Stimulated activated CD4-positive, alpha-beta T cell treated with anti-CD3 and anti-CD28 coated beads, Interleukin-15, amount 100 ng/mL, for 24 hours (primary cell): ENCODE data around the gene UTS2R.
"Not testable (repeated sequence)": the region's sequence is repeated elsewhere in the genome, so short reads cannot be mapped to it uniquely, and the experiment has no call there.

ENCODE experiments used
- DNase-seq: peaks from one replicate; pipeline ENCODE4 v3.0.0-alpha.2; 2020

Gene UTS2R

GRCh38 chr17:82376042-82376730 lies 4.6 kb downstream of the UTS2R start:
- DNase-seq = no peak

GRCh38 chr17:82377294-82377693 lies 5.7 kb downstream of the UTS2R start:
- DNase-seq = not testable (repeated sequence)

GRCh38 chr17:82377924-82378740 lies 6.6 kb downstream of the UTS2R start:
- DNase-seq = no peak

GRCh38 chr17:82378741-82379021 lies 7.1 kb downstream of the UTS2R start:
- no peak for DNase-seq

- no peak for DNase-seq
Measured at GRCh38 chr17:82380860-82381702, 9.5 kb downstream of the UTS2R start.

GRCh38 chr17:82381703-82382009 lies 10.1 kb downstream of the UTS2R start:
- not testable (repeated sequence) for DNase-seq

- not testable (repeated sequence) for DNase-seq
Measured at GRCh38 chr17:82382220-82382932, 10.8 kb downstream of the UTS2R start.

GRCh38 chr17:82382933-82383255 lies 11.3 kb downstream of the UTS2R start:
- no peak for DNase-seq

- DNase-seq = no peak
Measured at GRCh38 chr17:82383411-82383810, 11.8 kb downstream of the UTS2R start.

GRCh38 chr17:82384051-82384729 lies 12.6 kb downstream of the UTS2R start:
- DNase-seq = no peak

GRCh38 chr17:82384730-82385481 lies 13.3 kb downstream of the UTS2R start:
- no peak for DNase-seq

- no peak for DNase-seq
Measured at GRCh38 chr17:82385559-82386254, 14.1 kb downstream of the UTS2R start.

GRCh38 chr17:82386255-82386831 lies 14.8 kb downstream of the UTS2R start:
- no peak for DNase-seq

GRCh38 chr17:82386881-82387704 lies 15.5 kb downstream of the UTS2R start:
- no peak for DNase-seq

GRCh38 chr17:82387705-82388106 lies 16.1 kb downstream of the UTS2R start:
- DNase-seq = no peak

- DNase-seq = no peak
Measured at GRCh38 chr17:82388223-82388921, 16.8 kb downstream of the UTS2R start.

GRCh38 chr17:82388922-82389283 lies 17.3 kb downstream of the UTS2R start:
- no peak for DNase-seq

GRCh38 chr17:82389379-82389778 lies 17.8 kb downstream of the UTS2R start:
- DNase-seq = no peak
